A549 (cell line): ENCODE results near the gene ENPP3.

ENCODE experiments used
- CBX8 ChIP-seq: fragments of 200-600 bp; sonication (generic); IDR thresholded peaks from 2 replicates; pipeline ENCODE4 v1.6.1; 2016
- CHD2 ChIP-seq: fragments of 150-350 bp; IDR thresholded peaks from 2 replicates; pipeline ENCODE4 v1.6.1; 2014; ENCODE audit warnings: low read length; ENCODE audit not compliant: partially characterized antibody
- CHD4 ChIP-seq: fragments of 200-600 bp; sonication (generic); IDR thresholded peaks from 2 replicates; pipeline ENCODE4 v1.6.1; 2016; ENCODE audit warnings: antibody characterized with exemption, mild to moderate bottlenecking, borderline replicate concordance
- CTCF ChIP-seq: fragments of >200 bp; sonication (Bioruptor Twin); formaldehyde crosslinking; IDR thresholded peaks from 3 replicates; pipeline ENCODE4 v1.5.1; 2016
- EP300 ChIP-seq, 2 experiments: fragments of >200 bp; sonication (Bioruptor Twin); formaldehyde crosslinking; IDR thresholded peaks; 2 replicates in 1 of 2; 3 replicates in 1 of 2; pipeline ENCODE4 v1.6.1; 2016 to 2017
- ESRRA ChIP-seq: fragments of 150-350 bp; IDR thresholded peaks from 2 replicates; pipeline ENCODE4 v1.6.1; 2014; ENCODE audit warnings: mild to moderate bottlenecking, low read length, borderline replicate concordance
- HEYL ChIP-seq: fragments of 250-450 bp; sonication (Bioruptor Pico); IDR thresholded peaks from 2 replicates; pipeline ENCODE4 v1.8.0; 2021; ENCODE audit warnings: mild to moderate bottlenecking, moderate library complexity
- HMGXB4 ChIP-seq: fragments of 250-450 bp; sonication (Bioruptor Pico); IDR thresholded peaks from 2 replicates; pipeline ENCODE4 v1.5.0; 2021; ENCODE audit warnings: mild to moderate bottlenecking, moderate library complexity, borderline replicate concordance
- JUN ChIP-seq, 2 experiments: fragments of >200 bp; sonication (Bioruptor Twin); formaldehyde crosslinking; IDR thresholded peaks; 2 replicates in 1 of 2; 3 replicates in 1 of 2; pipeline ENCODE4 v1.6.1; 2016 to 2017
- POLR2A ChIP-seq: IDR thresholded peaks from 2 replicates; pipeline ENCODE4 v1.6.1; 2012; ENCODE audit warnings: mild to moderate bottlenecking, low read length
- USF2 ChIP-seq: fragments of 450-650 bp; IDR thresholded peaks from 2 replicates; pipeline ENCODE4 v1.6.1; 2014; ENCODE audit warnings: antibody characterized with exemption

- TF ChIP-seq POLR2A (no peak), CBX8 (no peak), CTCF (no peak), HEYL (no peak), HMGXB4 (CRISPR knock-in tag) (no peak), CHD2 (no peak), USF2 (no peak), ESRRA (no peak), EP300 (IDR thresholded peaks at IDR 0.05) (no peak), JUN (IDR thresholded peaks at IDR 0.05) (no peak), CHD4 (no peak)
Observed at GRCh38 chr6:131678442-131678841, 41.3 kb downstream of the ENPP3 start.
